WTC11 (cell line): ENCODE results near the gene LAMA2. TPM values are rescaled to one million over a fixed set of nuclear protein-coding genes. Genes with fewer than 3 reads are reported as not detected.

ENCODE experiments used
- ATAC-seq: fragments of 200-7000 bp; cut with Tn5 transposase; 2 replicates; pipeline ENCODE4 v1.10.0; 2021; ENCODE audit warnings: mild to moderate bottlenecking, moderate library complexity
- CTCF ChIA-PET: fragments of 300-600 bp; sonication (Branson Sonifier 250); formaldehyde crosslinking; loops from one replicate; lab custom pipeline; 2021; ENCODE audit warnings: antibody characterized with exemption; lab: Charles Lee
- POLR2A ChIA-PET: fragments of 350-600 bp; sonication (Branson Sonifier 250); formaldehyde crosslinking; loops from one replicate; lab custom pipeline; 2021; ENCODE audit warnings: antibody characterized with exemption; lab: Charles Lee
- DNase-seq: peaks from one replicate; pipeline ENCODE4 v3.0.0; 2021; ENCODE audit warnings: low spot score
- H3K27ac Mint-ChIP-seq: 2 replicates; pipeline ENCODE4 v1.8.0; 2021; ENCODE audit warnings: mixed read lengths
- H3K27me3 Mint-ChIP-seq: 2 replicates; pipeline ENCODE4 v1.8.0; 2021; ENCODE audit warnings: low read depth, mild to moderate bottlenecking, moderate library complexity, mixed read lengths
- H3K36me3 Mint-ChIP-seq: 2 replicates; pipeline ENCODE4 v1.8.0; 2021; ENCODE audit warnings: mixed read lengths
- H3K4me1 Mint-ChIP-seq: 2 replicates; pipeline ENCODE4 v1.8.0; 2022; ENCODE audit warnings: mixed read lengths
- H3K4me3 Mint-ChIP-seq: 2 replicates; pipeline ENCODE4 v1.8.0; 2021; ENCODE audit warnings: mild to moderate bottlenecking, moderate library complexity, mixed read lengths
- H3K9me3 Mint-ChIP-seq: 2 replicates; pipeline ENCODE4 v1.8.0; 2021; ENCODE audit warnings: mixed read lengths
- GABPB1 ChIP-seq: sonication (generic); formaldehyde crosslinking; IDR thresholded peaks from 2 replicates; pipeline ENCODE4 v1.8.1; 2023; ENCODE audit warnings: mild to moderate bottlenecking, missing genetic modification reagents
- GTF2I ChIP-seq: fragments of 250-450 bp; sonication (Bioruptor Pico); conservative IDR thresholded peaks from 2 replicates; pipeline ENCODE4 v1.4.0; 2021; ENCODE audit warnings: mild to moderate bottlenecking
- HMGA2 ChIP-seq: fragments of 250-450 bp; sonication (Bioruptor Pico); IDR thresholded peaks from 2 replicates; pipeline ENCODE4 v1.4.0; 2021; ENCODE audit warnings: mild to moderate bottlenecking, moderate library complexity
- JAZF1 ChIP-seq: fragments of 250-450 bp; sonication (Bioruptor Pico); IDR thresholded peaks from 2 replicates; pipeline ENCODE4 v1.9.0; 2021; ENCODE audit warnings: moderate library complexity, mild to moderate bottlenecking, inconsistent platforms
- MXD4 ChIP-seq: fragments of 250-450 bp; sonication (Bioruptor Pico); IDR thresholded peaks from 2 replicates; pipeline ENCODE4 v1.8.0; 2021; ENCODE audit warnings: mild to moderate bottlenecking, moderate library complexity, borderline replicate concordance
- NFE2L1 ChIP-seq: sonication (generic); formaldehyde crosslinking; IDR thresholded peaks from 2 replicates; pipeline ENCODE4 v1.8.1; 2023; ENCODE audit warnings: missing genetic modification reagents
- SMAD3 ChIP-seq: sonication (generic); formaldehyde crosslinking; IDR thresholded peaks from 2 replicates; pipeline ENCODE4 v1.8.0; 2022; ENCODE audit warnings: missing genetic modification reagents, mild to moderate bottlenecking, borderline replicate concordance
- TCF7 ChIP-seq: sonication (generic); formaldehyde crosslinking; IDR thresholded peaks from 2 replicates; pipeline ENCODE4 v1.8.0; 2022; ENCODE audit warnings: mild to moderate bottlenecking, low read depth, missing genetic modification reagents, moderate library complexity
- TEAD1 ChIP-seq: sonication (generic); formaldehyde crosslinking; IDR thresholded peaks from 2 replicates; pipeline ENCODE4 v1.8.0; 2022; ENCODE audit warnings: mild to moderate bottlenecking, missing genetic modification reagents
- TEAD4 ChIP-seq: sonication (generic); formaldehyde crosslinking; IDR thresholded peaks from 2 replicates; pipeline ENCODE4 v1.8.0; 2022; ENCODE audit warnings: mild to moderate bottlenecking, missing genetic modification reagents
- TP53 ChIP-seq: sonication (generic); formaldehyde crosslinking; IDR thresholded peaks from 2 replicates; pipeline ENCODE4 v1.8.1; 2023; ENCODE audit warnings: mild to moderate bottlenecking, missing genetic modification reagents
- ZNF121 ChIP-seq: sonication (generic); formaldehyde crosslinking; IDR thresholded peaks from 2 replicates; pipeline ENCODE4 v1.8.0; 2023; ENCODE audit warnings: missing genetic modification reagents
- ZNF232 ChIP-seq: sonication (generic); formaldehyde crosslinking; IDR thresholded peaks from 2 replicates; pipeline ENCODE4 v1.8.0; 2022; ENCODE audit warnings: mild to moderate bottlenecking, missing genetic modification reagents
- ZNF317 ChIP-seq: sonication (generic); formaldehyde crosslinking; IDR thresholded peaks from 2 replicates; pipeline ENCODE4 v1.8.1; 2023; ENCODE audit warnings: low read depth, mild to moderate bottlenecking, moderate library complexity, missing genetic modification reagents, borderline replicate concordance
- ZNF416 ChIP-seq: fragments of 250-450 bp; sonication (Bioruptor Pico); IDR thresholded peaks from 2 replicates; pipeline ENCODE4 v1.9.0; 2021; ENCODE audit warnings: mild to moderate bottlenecking, inconsistent platforms
- total RNA-seq: library from RNA; stranded (reverse); gene quantifications from 3 replicates; pipeline ENCODE4 v1.2.3, GENCODE V29; 2021
- TF ChIP-seq, protein P1 (sequence below): sonication (generic); formaldehyde crosslinking; IDR thresholded peaks from 2 replicates; pipeline ENCODE4 v1.8.0; 2023; ENCODE audit warnings: mild to moderate bottlenecking, missing genetic modification reagents
- TF ChIP-seq, protein P2 (sequence below): sonication (generic); formaldehyde crosslinking; IDR thresholded peaks from 2 replicates; pipeline ENCODE4 v1.8.1; 2022; ENCODE audit warnings: mild to moderate bottlenecking, missing genetic modification reagents, moderate library complexity, borderline replicate concordance
- TF ChIP-seq, protein P3 (sequence below): fragments of 200-600 bp; IDR thresholded peaks from 2 replicates; pipeline ENCODE4 v1.8.0; 2022; ENCODE audit warnings: antibody characterized with exemption
- TF ChIP-seq, protein P4 (sequence below): fragments of 250-450 bp; sonication (Bioruptor Pico); IDR thresholded peaks from 2 replicates; pipeline ENCODE4 v1.9.0; 2021; ENCODE audit warnings: mild to moderate bottlenecking
- TF ChIP-seq, protein P5 (sequence below): sonication (generic); formaldehyde crosslinking; IDR thresholded peaks from 2 replicates; pipeline ENCODE4 v1.8.1; 2023; ENCODE audit warnings: mild to moderate bottlenecking, moderate library complexity, missing genetic modification reagents

Gene LAMA2
- total RNA-seq, 1 experiment from 2014 or later = 6.6 TPM

DNA sequence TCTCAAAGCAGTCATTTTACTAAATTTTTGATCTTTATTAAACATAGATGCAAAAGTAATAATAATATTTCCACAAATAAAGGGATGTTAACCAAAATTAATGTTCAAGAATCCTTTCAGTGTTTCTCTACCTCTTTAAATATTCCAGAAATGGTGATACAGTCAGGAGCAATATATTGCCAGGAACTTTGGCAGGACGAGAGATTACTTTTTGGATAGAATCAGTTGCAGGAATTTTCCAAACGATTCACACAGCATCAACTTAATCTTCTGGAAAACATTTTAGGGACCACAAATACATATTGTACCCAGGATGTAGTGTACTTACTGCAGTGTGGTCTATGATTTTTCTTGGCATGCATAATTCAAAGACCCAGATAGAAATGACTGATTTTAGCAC, 125.7 kb downstream of the LAMA2 start:
- Mint-ChIP-seq H3K27ac (no peak overlapping the region), H3K36me3 (no peaks in the 10 kb centered on the region), H3K4me1 (no peaks in the 10 kb centered on the region), H3K9me3 (no peaks in the 10 kb centered on the region), H3K27me3 (no peaks in the 10 kb centered on the region)
- DNase-seq (no peak), ATAC-seq (no peak)
- POLR2A ChIA-PET = no interaction called here
- CTCF ChIA-PET = no interaction called here
- no peak for TF ChIP-seq ZNF121 (CRISPR knock-in tag)
- TF ChIP-seq, protein P1, sequence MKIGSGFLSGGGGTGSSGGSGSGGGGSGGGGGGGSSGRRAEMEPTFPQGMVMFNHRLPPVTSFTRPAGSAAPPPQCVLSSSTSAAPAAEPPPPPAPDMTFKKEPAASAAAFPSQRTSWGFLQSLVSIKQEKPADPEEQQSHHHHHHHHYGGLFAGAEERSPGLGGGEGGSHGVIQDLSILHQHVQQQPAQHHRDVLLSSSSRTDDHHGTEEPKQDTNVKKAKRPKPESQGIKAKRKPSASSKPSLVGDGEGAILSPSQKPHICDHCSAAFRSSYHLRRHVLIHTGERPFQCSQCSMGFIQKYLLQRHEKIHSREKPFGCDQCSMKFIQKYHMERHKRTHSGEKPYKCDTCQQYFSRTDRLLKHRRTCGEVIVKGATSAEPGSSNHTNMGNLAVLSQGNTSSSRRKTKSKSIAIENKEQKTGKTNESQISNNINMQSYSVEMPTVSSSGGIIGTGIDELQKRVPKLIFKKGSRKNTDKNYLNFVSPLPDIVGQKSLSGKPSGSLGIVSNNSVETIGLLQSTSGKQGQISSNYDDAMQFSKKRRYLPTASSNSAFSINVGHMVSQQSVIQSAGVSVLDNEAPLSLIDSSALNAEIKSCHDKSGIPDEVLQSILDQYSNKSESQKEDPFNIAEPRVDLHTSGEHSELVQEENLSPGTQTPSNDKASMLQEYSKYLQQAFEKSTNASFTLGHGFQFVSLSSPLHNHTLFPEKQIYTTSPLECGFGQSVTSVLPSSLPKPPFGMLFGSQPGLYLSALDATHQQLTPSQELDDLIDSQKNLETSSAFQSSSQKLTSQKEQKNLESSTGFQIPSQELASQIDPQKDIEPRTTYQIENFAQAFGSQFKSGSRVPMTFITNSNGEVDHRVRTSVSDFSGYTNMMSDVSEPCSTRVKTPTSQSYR (CRISPR knock-in tag) = no peak
- no peak for TF ChIP-seq HMGA2 (CRISPR knock-in tag)
- TF ChIP-seq GTF2I (CRISPR knock-in tag) = no peak
- TF ChIP-seq, protein P2, sequence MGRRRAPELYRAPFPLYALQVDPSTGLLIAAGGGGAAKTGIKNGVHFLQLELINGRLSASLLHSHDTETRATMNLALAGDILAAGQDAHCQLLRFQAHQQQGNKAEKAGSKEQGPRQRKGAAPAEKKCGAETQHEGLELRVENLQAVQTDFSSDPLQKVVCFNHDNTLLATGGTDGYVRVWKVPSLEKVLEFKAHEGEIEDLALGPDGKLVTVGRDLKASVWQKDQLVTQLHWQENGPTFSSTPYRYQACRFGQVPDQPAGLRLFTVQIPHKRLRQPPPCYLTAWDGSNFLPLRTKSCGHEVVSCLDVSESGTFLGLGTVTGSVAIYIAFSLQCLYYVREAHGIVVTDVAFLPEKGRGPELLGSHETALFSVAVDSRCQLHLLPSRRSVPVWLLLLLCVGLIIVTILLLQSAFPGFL (CRISPR knock-in tag) = no peak
- TF ChIP-seq, all 79 proteins: peak for 0
- H3K4me3 Mint-ChIP-seq = no peak overlapping the region

DNA sequence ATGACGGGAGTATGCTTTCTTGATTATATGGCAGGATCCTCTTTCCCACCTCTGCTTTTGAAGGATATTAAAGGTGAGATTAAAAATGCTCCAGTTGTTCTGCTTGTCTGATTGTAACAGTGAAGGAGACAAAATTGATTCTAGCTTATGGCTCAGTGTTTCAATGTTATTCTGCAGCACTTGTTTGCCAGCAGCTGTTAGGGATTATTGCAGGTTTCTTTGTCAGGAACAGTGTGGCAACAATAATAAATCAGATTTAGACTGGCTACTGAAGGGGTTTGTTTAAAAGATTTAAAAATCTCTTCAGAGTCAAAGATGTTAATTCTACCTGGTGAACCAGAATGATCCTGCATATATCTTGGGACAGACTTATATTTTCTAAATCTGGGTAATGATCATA, 126.9 kb downstream of the LAMA2 start:
- Mint-ChIP-seq H3K4me1 (no peaks in the 10 kb centered on the region), H3K27ac (no peak overlapping the region), H3K27me3 (no peaks in the 10 kb centered on the region), H3K36me3 (no peaks in the 10 kb centered on the region), H3K4me3 (no peak overlapping the region), H3K9me3 (no peaks in the 10 kb centered on the region)
- DNase-seq (no peak), ATAC-seq (no peak)
- TF ChIP-seq, protein P3, sequence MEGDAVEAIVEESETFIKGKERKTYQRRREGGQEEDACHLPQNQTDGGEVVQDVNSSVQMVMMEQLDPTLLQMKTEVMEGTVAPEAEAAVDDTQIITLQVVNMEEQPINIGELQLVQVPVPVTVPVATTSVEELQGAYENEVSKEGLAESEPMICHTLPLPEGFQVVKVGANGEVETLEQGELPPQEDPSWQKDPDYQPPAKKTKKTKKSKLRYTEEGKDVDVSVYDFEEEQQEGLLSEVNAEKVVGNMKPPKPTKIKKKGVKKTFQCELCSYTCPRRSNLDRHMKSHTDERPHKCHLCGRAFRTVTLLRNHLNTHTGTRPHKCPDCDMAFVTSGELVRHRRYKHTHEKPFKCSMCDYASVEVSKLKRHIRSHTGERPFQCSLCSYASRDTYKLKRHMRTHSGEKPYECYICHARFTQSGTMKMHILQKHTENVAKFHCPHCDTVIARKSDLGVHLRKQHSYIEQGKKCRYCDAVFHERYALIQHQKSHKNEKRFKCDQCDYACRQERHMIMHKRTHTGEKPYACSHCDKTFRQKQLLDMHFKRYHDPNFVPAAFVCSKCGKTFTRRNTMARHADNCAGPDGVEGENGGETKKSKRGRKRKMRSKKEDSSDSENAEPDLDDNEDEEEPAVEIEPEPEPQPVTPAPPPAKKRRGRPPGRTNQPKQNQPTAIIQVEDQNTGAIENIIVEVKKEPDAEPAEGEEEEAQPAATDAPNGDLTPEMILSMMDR = no peak
- TF ChIP-seq JAZF1 (CRISPR knock-in tag) = no peak
- TF ChIP-seq TP53 (CRISPR knock-in tag) = no peak
- TF ChIP-seq TEAD4 = no peak
- TF ChIP-seq, protein P4, sequence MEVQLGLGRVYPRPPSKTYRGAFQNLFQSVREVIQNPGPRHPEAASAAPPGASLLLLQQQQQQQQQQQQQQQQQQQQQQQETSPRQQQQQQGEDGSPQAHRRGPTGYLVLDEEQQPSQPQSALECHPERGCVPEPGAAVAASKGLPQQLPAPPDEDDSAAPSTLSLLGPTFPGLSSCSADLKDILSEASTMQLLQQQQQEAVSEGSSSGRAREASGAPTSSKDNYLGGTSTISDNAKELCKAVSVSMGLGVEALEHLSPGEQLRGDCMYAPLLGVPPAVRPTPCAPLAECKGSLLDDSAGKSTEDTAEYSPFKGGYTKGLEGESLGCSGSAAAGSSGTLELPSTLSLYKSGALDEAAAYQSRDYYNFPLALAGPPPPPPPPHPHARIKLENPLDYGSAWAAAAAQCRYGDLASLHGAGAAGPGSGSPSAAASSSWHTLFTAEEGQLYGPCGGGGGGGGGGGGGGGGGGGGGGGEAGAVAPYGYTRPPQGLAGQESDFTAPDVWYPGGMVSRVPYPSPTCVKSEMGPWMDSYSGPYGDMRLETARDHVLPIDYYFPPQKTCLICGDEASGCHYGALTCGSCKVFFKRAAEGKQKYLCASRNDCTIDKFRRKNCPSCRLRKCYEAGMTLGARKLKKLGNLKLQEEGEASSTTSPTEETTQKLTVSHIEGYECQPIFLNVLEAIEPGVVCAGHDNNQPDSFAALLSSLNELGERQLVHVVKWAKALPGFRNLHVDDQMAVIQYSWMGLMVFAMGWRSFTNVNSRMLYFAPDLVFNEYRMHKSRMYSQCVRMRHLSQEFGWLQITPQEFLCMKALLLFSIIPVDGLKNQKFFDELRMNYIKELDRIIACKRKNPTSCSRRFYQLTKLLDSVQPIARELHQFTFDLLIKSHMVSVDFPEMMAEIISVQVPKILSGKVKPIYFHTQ = no peak
- ChIA-PET POLR2A (no interaction called here), CTCF (no interaction called here)

DNA sequence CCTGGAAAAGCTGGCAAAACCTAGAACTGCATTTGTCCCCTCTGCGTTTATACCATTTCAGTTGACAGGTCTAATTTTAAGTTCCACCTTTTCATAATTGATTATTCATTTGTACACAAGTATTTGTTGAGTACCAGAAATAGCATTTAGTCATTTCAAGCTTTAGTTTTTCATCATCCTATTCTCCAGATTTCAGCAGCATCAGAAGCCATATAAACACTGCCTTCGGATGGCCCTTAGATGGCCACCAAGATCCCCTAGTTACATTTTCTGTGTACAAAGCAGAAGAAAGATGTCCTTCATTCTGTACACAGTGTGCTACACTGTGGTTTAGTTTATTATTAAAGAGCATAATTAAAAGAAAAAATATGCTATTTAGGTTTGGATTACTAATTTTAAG, 131.4 kb downstream of the LAMA2 start:
- ChIA-PET CTCF (no interaction called here), POLR2A (no interaction called here)
- Mint-ChIP-seq H3K27me3 (no peaks in the 10 kb centered on the region), H3K9me3 (peaks cover 11% of the 10 kb centered on the region), H3K4me3 (no peak overlapping the region), H3K27ac (no peak overlapping the region), H3K36me3 (peaks cover 4% of the 10 kb centered on the region; the same call in 1 of the 2 replicates), H3K4me1 (peaks cover 6% of the 10 kb centered on the region; the same call in 1 of the 2 replicates)
- no peak for ATAC-seq
- DNase-seq = no peak
- no peak for TF ChIP-seq GABPB1 (CRISPR knock-in tag)
- no peak for TF ChIP-seq TCF7 (CRISPR knock-in tag)
- TF ChIP-seq ZNF416 (CRISPR knock-in tag) = no peak
- TF ChIP-seq NFE2L1 (CRISPR knock-in tag) = no peak
- TF ChIP-seq ZNF232 (CRISPR knock-in tag) = no peak
- no peak for TF ChIP-seq MXD4 (CRISPR knock-in tag)
- TF ChIP-seq SMAD3 (CRISPR knock-in tag) = no peak
- TF ChIP-seq, protein P5, sequence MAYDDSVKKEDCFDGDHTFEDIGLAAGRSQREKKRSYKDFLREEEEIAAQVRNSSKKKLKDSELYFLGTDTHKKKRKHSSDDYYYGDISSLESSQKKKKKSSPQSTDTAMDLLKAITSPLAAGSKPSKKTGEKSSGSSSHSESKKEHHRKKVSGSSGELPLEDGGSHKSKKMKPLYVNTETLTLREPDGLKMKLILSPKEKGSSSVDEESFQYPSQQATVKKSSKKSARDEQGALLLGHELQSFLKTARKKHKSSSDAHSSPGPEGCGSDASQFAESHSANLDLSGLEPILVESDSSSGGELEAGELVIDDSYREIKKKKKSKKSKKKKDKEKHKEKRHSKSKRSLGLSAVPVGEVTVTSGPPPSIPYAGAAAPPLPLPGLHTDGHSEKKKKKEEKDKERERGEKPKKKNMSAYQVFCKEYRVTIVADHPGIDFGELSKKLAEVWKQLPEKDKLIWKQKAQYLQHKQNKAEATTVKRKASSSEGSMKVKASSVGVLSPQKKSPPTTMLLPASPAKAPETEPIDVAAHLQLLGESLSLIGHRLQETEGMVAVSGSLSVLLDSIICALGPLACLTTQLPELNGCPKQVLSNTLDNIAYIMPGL = no peak
- no peak for TF ChIP-seq ZNF317 (CRISPR knock-in tag)
- TF ChIP-seq ZNF121 (CRISPR knock-in tag) = no peak
- TF ChIP-seq, protein P4 = no peak
- TF ChIP-seq TEAD1 (CRISPR knock-in tag) = no peak
